GM12892 (cell line): ENCODE data around the gene LRRC58.
"Not testable (repeated sequence)": the region's sequence is repeated elsewhere in the genome, so short reads cannot be mapped to it uniquely, and the experiment has no call there.

Experiments
- DNase-seq: peaks from one replicate; pipeline ENCODE4 v3.0.0; 2011; ENCODE audit not compliant: insufficient read length
- FAIRE-seq: peaks from 2 replicates; lab custom pipeline; 2011; peaks lifted over from hg19 to GRCh38; lab: Jason Lieb, UNC
- POLR2A ChIP-seq: IDR thresholded peaks from 2 replicates; pipeline ENCODE4 v1.6.1; 2011; ENCODE audit warnings: low read depth, low read length, control low read depth
- POLR2AphosphoS5 ChIP-seq: IDR thresholded peaks from 2 replicates; pipeline ENCODE4 v1.6.1; 2011; ENCODE audit warnings: low read depth, low read length, control low read depth
- TAF1 ChIP-seq: IDR thresholded peaks from 2 replicates; pipeline ENCODE4 v1.6.1; 2011; ENCODE audit warnings: low read depth, mild to moderate bottlenecking, control low read depth, low read length, borderline replicate concordance

Gene LRRC58

DNA sequence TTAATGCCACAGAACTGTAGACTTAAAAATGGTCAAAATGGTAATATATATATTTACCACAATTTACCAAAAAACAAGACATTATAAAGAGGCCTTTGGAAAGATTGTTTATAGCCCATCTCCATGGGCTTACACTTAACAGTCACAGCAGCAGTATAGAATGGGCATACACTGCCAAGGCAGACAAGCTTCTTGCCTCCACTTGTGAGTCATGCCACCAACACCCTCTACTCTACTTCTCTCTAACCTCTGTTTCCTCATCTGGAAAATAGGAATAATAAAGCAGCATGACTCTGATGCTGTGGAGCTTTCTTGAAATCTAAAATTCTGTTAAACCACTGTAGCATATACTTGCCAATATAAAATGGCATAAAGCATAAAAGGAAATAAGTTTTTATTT is 49.8 kb downstream of the LRRC58 start:
- FAIRE-seq (no peak), DNase-seq (no peak)
- no peak for TF ChIP-seq POLR2AphosphoS5
- TF ChIP-seq TAF1: no peak
- TF ChIP-seq POLR2A: no peak

GRCh38 chr3:120298996-120299395 is 50.2 kb downstream of the LRRC58 start:
- FAIRE-seq (no peak), DNase-seq (no peak)
- TF ChIP-seq POLR2A: no peak
- no peak for TF ChIP-seq TAF1
- TF ChIP-seq POLR2AphosphoS5: no peak

DNA sequence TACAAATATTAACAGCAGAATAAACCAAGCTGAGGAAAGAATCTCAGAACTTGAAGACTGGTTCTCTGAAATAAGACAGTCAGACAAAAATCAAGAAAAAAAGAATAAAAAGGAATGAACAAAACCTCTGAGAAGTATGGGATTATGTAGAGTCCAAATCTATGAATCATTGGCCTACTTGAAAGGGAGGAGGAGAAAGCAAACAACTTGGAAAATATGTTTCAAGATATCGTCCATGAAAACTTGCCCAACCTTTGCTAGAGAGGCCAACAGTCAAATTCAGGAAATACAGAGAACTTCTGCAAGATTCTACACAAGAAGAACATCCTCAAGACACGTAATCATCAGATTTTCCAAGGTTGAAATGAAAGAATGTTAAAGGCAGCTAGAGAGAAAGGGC is 57.6 kb downstream of the LRRC58 start:
- not testable (repeated sequence) for FAIRE-seq, DNase-seq

DNA sequence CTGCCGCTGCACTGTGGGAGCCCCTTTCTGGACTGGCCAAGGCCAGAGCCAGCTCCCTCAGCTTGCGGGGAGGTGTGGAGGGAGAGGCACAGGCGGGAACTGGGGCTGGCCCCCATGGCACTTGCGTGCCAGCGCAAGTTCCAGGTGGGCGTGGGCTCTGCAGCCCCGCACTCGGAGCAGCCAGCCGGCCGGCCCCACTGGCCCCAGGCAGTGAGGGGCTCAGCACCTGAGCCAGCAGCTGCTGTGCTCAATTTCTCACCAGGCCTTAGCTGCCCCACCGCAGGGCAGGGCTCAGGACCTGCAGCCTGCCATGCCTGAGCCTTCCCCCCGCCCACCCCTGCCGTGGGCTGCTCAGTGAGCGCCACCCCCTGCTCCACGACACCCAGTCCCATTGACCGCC is 59.5 kb downstream of the LRRC58 start:
- DNase-seq (no peak), FAIRE-seq (no peak)
- TF ChIP-seq POLR2A (no peak), TAF1 (no peak), POLR2AphosphoS5 (no peak)

DNA sequence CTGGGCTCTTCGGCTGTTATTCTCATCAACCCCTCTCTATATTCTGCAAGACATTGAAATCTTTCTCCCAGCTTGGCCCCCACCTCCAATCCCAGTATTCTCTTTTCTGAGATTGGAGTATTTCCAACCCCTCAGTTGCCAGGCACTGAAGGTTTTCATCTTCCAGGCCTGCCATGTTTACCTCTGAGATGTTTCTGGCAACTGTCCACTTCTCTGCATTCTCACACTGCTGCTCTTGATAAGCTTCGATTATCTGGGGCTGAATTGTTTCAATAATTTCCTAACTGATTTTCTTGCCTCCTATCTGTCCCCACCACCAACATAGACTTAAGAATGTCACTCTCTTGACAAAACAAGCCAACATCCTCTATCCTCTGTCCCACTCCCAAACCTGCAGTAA is 62.7 kb downstream of the LRRC58 start:
- TF ChIP-seq TAF1 (no peak), POLR2A (no peak), POLR2AphosphoS5 (no peak)
- DNase-seq (no peak), FAIRE-seq (no peak)

- TF ChIP-seq TAF1 (no peak), POLR2A (no peak), POLR2AphosphoS5 (no peak)
- FAIRE-seq: no peak
- DNase-seq: no peak
Observed at GRCh38 chr3:120285508-120285841, 63.7 kb downstream of the LRRC58 start.

DNA sequence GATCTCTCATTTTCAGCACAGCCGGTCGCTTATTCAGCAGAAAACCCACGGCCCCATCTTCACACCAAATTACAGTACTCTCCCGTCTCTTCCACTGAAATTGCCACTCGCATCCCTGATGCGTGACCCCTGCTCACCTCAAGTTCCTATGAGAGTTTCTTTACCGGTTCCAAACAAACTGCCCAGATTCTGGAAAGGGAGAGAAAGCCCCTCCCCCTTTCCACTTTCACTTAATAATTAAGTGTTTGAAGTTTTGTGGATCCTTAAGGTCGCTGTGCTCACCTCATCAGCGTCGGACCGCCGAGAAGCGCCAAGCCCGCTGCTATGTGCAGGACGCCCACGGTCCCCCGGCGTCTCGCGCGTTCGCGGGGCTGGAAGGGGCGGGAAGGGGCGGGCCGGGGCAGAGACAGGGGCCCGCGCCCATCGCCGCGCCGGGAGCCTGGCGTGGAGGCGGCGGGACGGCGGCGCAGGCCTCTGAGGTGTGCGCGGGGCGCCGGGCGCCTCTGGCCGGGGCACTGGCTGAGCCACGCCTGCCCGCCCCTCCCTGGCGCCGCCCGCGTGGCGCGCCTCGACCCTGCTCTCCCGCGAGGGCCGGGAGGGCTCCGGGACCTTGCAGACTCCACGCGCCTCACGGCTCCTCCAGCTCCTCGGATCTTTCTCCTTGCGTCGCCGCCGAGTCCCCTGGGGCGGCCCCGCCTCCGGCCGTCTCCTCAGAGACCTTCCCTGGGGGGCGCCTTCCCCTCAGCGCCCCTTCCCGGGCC is 64.2 kb downstream of the LRRC58 start, which contains the start of gene GPR156:
TSS of gene GPR156 (minus strand) at position 476 of the 761 bp plus-strand sequence. CDS start 41,124 bp downstream, outside the sequence.
- no peak for FAIRE-seq
- DNase-seq: peak; percentile 24
- no peak for TF ChIP-seq TAF1
- no peak for TF ChIP-seq POLR2A
- no peak for TF ChIP-seq POLR2AphosphoS5

DNA sequence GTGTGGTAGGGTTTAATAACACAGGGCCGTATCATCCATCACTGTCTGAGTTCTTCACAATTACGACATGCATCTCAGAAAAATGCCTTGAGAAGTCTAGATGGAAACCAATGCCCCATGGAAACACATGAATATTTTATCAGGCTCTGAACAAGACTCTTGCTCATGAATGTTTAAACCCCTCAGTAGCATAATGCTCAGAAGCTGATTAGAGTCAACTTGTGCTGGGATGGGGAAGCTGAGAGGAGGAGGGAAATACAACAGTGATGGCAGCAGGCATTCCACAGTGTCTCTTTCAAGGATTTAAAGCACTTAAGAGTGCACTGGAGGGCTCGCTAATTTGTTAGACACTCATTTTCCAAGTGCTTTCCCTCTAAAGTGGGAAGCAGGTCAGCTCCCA is 67.9 kb downstream of the LRRC58 start:
- FAIRE-seq: no peak
- no peak for DNase-seq
- no peak for TF ChIP-seq POLR2AphosphoS5
- TF ChIP-seq TAF1: no peak
- TF ChIP-seq POLR2A: no peak

- TF ChIP-seq TAF1: no peak
- TF ChIP-seq POLR2AphosphoS5: no peak
- peak; percentile 36 for FAIRE-seq
- no peak for DNase-seq
Observed at GRCh38 chr3:120280566-120280965, 68.6 kb downstream of the LRRC58 start.

- no peak for FAIRE-seq
- TF ChIP-seq TAF1 (no peak), POLR2A (no peak)
- DNase-seq: no peak
Observed at GRCh38 chr3:120280026-120280425, 69.1 kb downstream of the LRRC58 start.

DNA sequence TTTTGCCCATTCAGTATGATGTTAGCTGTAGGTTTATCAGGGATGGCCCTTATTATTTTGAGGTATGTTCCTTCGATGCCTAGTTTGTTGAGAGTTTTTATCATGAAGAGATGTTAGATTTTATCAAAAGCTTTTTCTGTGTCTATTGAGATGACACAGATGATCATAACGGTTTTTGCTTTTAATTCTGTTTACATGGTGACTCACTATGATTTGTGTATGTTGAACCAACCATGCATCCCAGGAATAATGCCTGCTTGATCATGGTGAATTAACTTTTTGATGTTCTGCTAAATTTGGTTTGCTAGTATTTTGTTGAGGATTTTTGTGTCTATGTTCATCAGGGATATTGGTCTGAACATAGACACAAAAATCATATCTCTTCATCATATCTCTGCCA is 72.4 kb downstream of the LRRC58 start:
- DNase-seq: no peak
- no peak for TF ChIP-seq POLR2A
- TF ChIP-seq POLR2AphosphoS5: no peak
- no peak for TF ChIP-seq TAF1
- no peak for FAIRE-seq

DNA sequence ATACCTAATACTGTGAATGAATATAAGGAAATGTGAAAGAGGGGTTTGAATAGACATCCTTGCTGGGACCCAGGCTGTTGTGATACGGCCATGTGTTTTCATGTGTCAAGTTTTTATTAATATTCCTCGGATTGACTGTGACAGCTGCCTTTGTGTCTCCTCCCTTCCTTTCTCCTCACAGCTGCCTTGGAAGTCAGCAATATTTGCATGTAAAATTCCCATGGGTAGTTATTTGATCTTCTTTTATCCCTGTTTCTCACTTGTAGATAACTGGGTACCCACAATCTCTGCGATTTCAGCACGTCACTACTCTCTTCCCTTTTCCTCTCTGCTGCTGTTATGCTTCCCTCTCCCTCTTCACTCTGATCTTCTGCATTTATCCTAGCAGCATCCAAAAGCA is 73.5 kb downstream of the LRRC58 start:
- no peak for DNase-seq
- no peak for FAIRE-seq
- TF ChIP-seq TAF1: no peak
- no peak for TF ChIP-seq POLR2AphosphoS5
- no peak for TF ChIP-seq POLR2A
